ENCODE data around the gene HDGF. TPM values are rescaled to one million over a fixed set of nuclear protein-coding genes. Genes with fewer than 3 reads are reported as not detected.

The HDGF gene
- total RNA-seq, 2 experiments from 2014 or later = 60.8 TPM

- no peak for ATAC-seq (ENCODE audit: poor library complexity)
- CTCF ChIA-PET = interaction anchor here (0.7 to 7.6 kb wide), 6 partner anchors 18 to 132 kb away, joined by 3 to 87 read pairs (median 4); partner anchors contain the start of gene NTRK1
- Histone ChIP-seq H3K4me3 (ENCODE audit: low read length) (no peak overlapping the region), H3K36me3 (ENCODE audit: insufficient read depth, low read length) (peaks cover 93% of the 10 kb centered on the region), H3K9me3 (ENCODE audit: control insufficient read depth in 1 of 2, insufficient read depth in 1 of 2, low read length in 2 of 2) (no peaks in the 10 kb centered on the region), H3K27ac (ENCODE audit: low read depth in 1 of 2, low read length in 2 of 2) (no peak overlapping the region), H3K4me1 (ENCODE audit: insufficient read depth, low read length) (peaks cover 7% of the 10 kb centered on the region), H3K27me3 (ENCODE audit: control insufficient read depth in 1 of 2, insufficient read depth in 2 of 2, low read length in 2 of 2) (no peaks in the 10 kb centered on the region)
- H3K4me1 Mint-ChIP-seq (ENCODE audit: low read depth) = no peaks in the 10 kb centered on the region
- no peak overlapping the region for H3K4me3 Mint-ChIP-seq
- no peaks in the 10 kb centered on the region for H3K27me3 Mint-ChIP-seq
- H3K36me3 Mint-ChIP-seq (ENCODE audit: low read depth) = peaks cover 89% of the 10 kb centered on the region
- no peak for DNase-seq
- TF ChIP-seq CTCF (IDR thresholded peaks at IDR 0.05) = no peak
- no peaks in the 10 kb centered on the region for H3K9me3 Mint-ChIP-seq
- POLR2A ChIA-PET = interaction anchor here (1.4 kb wide), 1 partner anchor 66 kb away, joined by 4 read pairs; no protein-coding TSS in a partner anchor
- H3K27ac Mint-ChIP-seq = no peak overlapping the region
- intact Hi-C loops (cut with DNase I, micrococcal nuclease) = loop anchor here in 1 of 2 experiments (5.0 kb wide), 1 partner anchor 132 kb away; no protein-coding TSS in a partner anchor
Observed at GRCh38 chr1:156795787-156796186, 44.3 kb upstream of the HDGF start.

GRCh38 chr1:156795374-156795733 lies 43.9 kb upstream of the HDGF start:
- intact Hi-C loops (cut with DNase I, micrococcal nuclease) = loop anchor here in 1 of 2 experiments (5.0 kb wide), 1 partner anchor 132 kb away; no protein-coding TSS in a partner anchor
- no peaks in the 10 kb centered on the region for H3K9me3 ChIP-seq (ENCODE audit: control insufficient read depth in 1 of 2, insufficient read depth in 1 of 2, low read length in 2 of 2)
- peaks cover 3% of the 10 kb centered on the region for H3K4me1 ChIP-seq (ENCODE audit: insufficient read depth, low read length)
- no peaks in the 10 kb centered on the region for H3K4me1 Mint-ChIP-seq (ENCODE audit: low read depth)
- no peak overlapping the region for H3K27ac Mint-ChIP-seq
- H3K4me3 Mint-ChIP-seq = no peak overlapping the region
- H3K27ac ChIP-seq (ENCODE audit: low read depth in 1 of 2, low read length in 2 of 2) = no peak overlapping the region
- ChIA-PET CTCF (interaction anchor here (0.7 to 7.6 kb wide), 6 partner anchors 43 to 132 kb away, joined by 3 to 87 read pairs (median 4); partner anchors contain the start of gene NTRK1), POLR2A (no interaction called here)
- H3K36me3 ChIP-seq (ENCODE audit: insufficient read depth, low read length) = peaks cover 91% of the 10 kb centered on the region
- no peaks in the 10 kb centered on the region for H3K27me3 ChIP-seq (ENCODE audit: control insufficient read depth in 1 of 2, insufficient read depth in 2 of 2, low read length in 2 of 2)
- no peak for TF ChIP-seq CTCF (IDR thresholded peaks at IDR 0.05)
- H3K36me3 Mint-ChIP-seq (ENCODE audit: low read depth) = peaks cover 88% of the 10 kb centered on the region
- ATAC-seq (ENCODE audit: poor library complexity) (no peak), DNase-seq (no peak)
- no peaks in the 10 kb centered on the region for H3K27me3 Mint-ChIP-seq
- no peaks in the 10 kb centered on the region for H3K9me3 Mint-ChIP-seq
- no peak overlapping the region for H3K4me3 ChIP-seq (ENCODE audit: low read length)

GRCh38 chr1:156794506-156795373 lies 43.3 kb upstream of the HDGF start:
- POLR2A ChIA-PET = no interaction called here
- Mint-ChIP-seq H3K4me1 (ENCODE audit: low read depth) (no peaks in the 10 kb centered on the region), H3K27me3 (no peaks in the 10 kb centered on the region), H3K4me3 (no peak overlapping the region), H3K36me3 (ENCODE audit: low read depth) (peaks cover 88% of the 10 kb centered on the region), H3K9me3 (no peaks in the 10 kb centered on the region), H3K27ac (no peak overlapping the region)
- no peak overlapping the region for H3K27ac ChIP-seq (ENCODE audit: low read depth in 1 of 2, low read length in 2 of 2)
- H3K27me3 ChIP-seq (ENCODE audit: control insufficient read depth in 1 of 2, insufficient read depth in 2 of 2, low read length in 2 of 2) = no peaks in the 10 kb centered on the region
- no peaks in the 10 kb centered on the region for H3K9me3 ChIP-seq (ENCODE audit: control insufficient read depth in 1 of 2, insufficient read depth in 1 of 2, low read length in 2 of 2)
- CTCF ChIA-PET = interaction anchor here (0.7 to 1.5 kb wide), 5 partner anchors 10 to 133 kb away, joined by 3 to 5 read pairs (median 3); partner anchors contain the start of gene NTRK1
- intact Hi-C loops (cut with DNase I, micrococcal nuclease) = loop anchor here in 1 of 2 experiments (5.0 kb wide), 1 partner anchor 133 kb away; no protein-coding TSS in a partner anchor
- no peak for TF ChIP-seq CTCF (IDR thresholded peaks at IDR 0.05)
- H3K4me3 ChIP-seq (ENCODE audit: low read length) = no peak overlapping the region
- H3K4me1 ChIP-seq (ENCODE audit: insufficient read depth, low read length) = peaks cover 2% of the 10 kb centered on the region
- ATAC-seq (ENCODE audit: poor library complexity) (no peak), DNase-seq (no peak)
- H3K36me3 ChIP-seq (ENCODE audit: insufficient read depth, low read length) = peaks cover 87% of the 10 kb centered on the region
